HL-60 (cell line): ENCODE measurements around the gene HDAC9.

Source experiments
- DNase-seq, 2 experiments: peaks; one replicate each; pipeline ENCODE4 v3.0.0-alpha.2; 2010 to 2020; ENCODE audit warnings: low read depth in 1 of 2, low spot score in 1 of 2
- H3K27ac ChIP-seq: fragments of 250-450 bp; sonication (Bioruptor Pico); replicated peaks from 2 replicates; pipeline ENCODE4 v1.5.1; 2020; ENCODE audit warnings: mild to moderate bottlenecking, moderate library complexity
- H3K27me3 ChIP-seq: fragments of 250-450 bp; sonication (Bioruptor Pico); 2 replicates; pipeline ENCODE4 v1.5.1; 2021; ENCODE audit warnings: mild to moderate bottlenecking, moderate library complexity; ENCODE audit not compliant: insufficient read depth, poor library complexity, severe bottlenecking
- H3K4me3 ChIP-seq: replicated peaks from 2 replicates; pipeline ENCODE4 v1.5.1; 2011; ENCODE audit warnings: mild to moderate bottlenecking, control low read depth, low read length; ENCODE audit not compliant: insufficient read depth
- GABPA ChIP-seq: IDR thresholded peaks from 2 replicates; pipeline ENCODE4 v1.6.1; 2012; ENCODE audit warnings: low read depth
- POLR2AphosphoS5 ChIP-seq: IDR thresholded peaks from 2 replicates; pipeline ENCODE4 v1.6.1; 2012; ENCODE audit warnings: low read depth
- SPI1 ChIP-seq: IDR thresholded peaks from 2 replicates; pipeline ENCODE4 v1.6.1; 2012; ENCODE audit warnings: low read depth, mild to moderate bottlenecking, borderline replicate concordance
- TF ChIP-seq, protein P1 (sequence below): IDR thresholded peaks from one replicate; pipeline ENCODE4 v1.5.1; 2011; ENCODE audit warnings: low read length, control low read depth, inconsistent platforms; ENCODE audit not compliant: insufficient read depth
- TF ChIP-seq, protein P2 (sequence below): IDR thresholded peaks from 2 replicates; pipeline ENCODE4 v1.6.1; 2012; ENCODE audit warnings: low read depth; ENCODE audit not compliant: insufficient replicate concordance

The HDAC9 gene

DNA sequence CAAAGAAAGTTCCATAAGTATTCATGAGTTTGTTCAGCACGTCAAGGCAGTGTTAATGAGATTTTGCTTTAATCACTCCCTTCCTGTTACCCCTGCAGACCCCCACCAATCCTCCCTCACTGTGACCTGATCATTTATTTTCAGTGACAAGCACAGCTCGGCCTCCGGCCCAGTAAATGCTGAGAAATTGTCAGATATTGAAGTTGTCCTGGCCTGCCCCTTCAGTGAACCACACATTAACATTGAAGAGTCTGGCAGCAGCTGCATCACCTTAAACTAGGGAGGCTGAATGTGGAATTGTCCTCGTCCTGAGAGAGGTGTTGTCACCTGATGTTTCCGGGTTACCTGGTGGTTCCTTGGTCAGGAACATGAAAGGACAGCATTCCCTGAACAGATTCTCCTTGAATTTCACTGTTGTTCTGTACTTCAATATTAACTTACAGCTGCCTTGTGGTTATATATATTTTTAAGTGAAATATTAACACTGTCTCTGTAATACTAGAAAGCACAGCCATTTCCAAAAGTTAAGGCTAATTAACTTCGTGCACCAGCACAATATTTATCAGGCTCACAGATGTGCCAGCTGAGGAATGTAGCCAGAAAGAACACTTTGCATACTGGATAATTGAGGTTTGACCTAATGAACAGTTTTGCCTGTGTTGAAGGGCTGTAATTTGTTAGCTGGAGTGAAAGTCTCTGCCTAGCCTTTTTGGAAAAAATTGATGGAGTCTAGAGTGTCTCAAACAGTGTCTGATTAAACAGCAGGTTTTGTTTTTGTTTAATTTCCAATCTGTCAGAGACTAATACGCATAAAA is 265.3 kb downstream of the HDAC9 start:
- H3K27me3 ChIP-seq = no peaks in the 10 kb centered on the region
- TF ChIP-seq SPI1 = no peak
- no peak for TF ChIP-seq POLR2AphosphoS5
- TF ChIP-seq, protein P1, sequence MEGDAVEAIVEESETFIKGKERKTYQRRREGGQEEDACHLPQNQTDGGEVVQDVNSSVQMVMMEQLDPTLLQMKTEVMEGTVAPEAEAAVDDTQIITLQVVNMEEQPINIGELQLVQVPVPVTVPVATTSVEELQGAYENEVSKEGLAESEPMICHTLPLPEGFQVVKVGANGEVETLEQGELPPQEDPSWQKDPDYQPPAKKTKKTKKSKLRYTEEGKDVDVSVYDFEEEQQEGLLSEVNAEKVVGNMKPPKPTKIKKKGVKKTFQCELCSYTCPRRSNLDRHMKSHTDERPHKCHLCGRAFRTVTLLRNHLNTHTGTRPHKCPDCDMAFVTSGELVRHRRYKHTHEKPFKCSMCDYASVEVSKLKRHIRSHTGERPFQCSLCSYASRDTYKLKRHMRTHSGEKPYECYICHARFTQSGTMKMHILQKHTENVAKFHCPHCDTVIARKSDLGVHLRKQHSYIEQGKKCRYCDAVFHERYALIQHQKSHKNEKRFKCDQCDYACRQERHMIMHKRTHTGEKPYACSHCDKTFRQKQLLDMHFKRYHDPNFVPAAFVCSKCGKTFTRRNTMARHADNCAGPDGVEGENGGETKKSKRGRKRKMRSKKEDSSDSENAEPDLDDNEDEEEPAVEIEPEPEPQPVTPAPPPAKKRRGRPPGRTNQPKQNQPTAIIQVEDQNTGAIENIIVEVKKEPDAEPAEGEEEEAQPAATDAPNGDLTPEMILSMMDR = no peak
- TF ChIP-seq GABPA = no peak
- TF ChIP-seq, protein P2, sequence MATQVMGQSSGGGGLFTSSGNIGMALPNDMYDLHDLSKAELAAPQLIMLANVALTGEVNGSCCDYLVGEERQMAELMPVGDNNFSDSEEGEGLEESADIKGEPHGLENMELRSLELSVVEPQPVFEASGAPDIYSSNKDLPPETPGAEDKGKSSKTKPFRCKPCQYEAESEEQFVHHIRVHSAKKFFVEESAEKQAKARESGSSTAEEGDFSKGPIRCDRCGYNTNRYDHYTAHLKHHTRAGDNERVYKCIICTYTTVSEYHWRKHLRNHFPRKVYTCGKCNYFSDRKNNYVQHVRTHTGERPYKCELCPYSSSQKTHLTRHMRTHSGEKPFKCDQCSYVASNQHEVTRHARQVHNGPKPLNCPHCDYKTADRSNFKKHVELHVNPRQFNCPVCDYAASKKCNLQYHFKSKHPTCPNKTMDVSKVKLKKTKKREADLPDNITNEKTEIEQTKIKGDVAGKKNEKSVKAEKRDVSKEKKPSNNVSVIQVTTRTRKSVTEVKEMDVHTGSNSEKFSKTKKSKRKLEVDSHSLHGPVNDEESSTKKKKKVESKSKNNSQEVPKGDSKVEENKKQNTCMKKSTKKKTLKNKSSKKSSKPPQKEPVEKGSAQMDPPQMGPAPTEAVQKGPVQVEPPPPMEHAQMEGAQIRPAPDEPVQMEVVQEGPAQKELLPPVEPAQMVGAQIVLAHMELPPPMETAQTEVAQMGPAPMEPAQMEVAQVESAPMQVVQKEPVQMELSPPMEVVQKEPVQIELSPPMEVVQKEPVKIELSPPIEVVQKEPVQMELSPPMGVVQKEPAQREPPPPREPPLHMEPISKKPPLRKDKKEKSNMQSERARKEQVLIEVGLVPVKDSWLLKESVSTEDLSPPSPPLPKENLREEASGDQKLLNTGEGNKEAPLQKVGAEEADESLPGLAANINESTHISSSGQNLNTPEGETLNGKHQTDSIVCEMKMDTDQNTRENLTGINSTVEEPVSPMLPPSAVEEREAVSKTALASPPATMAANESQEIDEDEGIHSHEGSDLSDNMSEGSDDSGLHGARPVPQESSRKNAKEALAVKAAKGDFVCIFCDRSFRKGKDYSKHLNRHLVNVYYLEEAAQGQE = no peak
- H3K27ac ChIP-seq = no peak overlapping the region
- no peak overlapping the region for H3K4me3 ChIP-seq
- DNase-seq = no peak

DNA sequence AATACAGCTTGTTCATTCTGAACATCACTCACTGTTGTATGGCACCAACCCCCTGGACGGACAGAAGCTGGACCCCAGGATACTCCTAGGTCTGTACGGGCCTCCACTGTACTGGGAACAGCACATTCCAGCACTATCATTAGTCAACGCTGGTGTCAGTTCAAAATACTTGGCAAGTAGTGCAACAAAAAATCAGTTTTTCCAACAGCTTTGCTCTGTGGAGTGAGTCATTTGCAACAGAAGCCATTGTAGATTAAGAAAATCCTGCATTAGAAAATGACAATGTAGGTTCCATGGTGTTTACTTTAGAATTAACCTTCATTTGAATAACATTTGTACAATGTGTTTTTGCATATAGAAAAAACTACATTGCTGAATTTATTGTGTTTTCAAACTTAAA is 266.6 kb downstream of the HDAC9 start:
- Histone ChIP-seq H3K27ac (no peak overlapping the region), H3K4me3 (no peak overlapping the region), H3K27me3 (no peaks in the 10 kb centered on the region)
- DNase-seq = no peak
- TF ChIP-seq SPI1 (no peak), GABPA (no peak)
- TF ChIP-seq, protein P1 = no peak
- TF ChIP-seq, protein P2 = no peak

DNA sequence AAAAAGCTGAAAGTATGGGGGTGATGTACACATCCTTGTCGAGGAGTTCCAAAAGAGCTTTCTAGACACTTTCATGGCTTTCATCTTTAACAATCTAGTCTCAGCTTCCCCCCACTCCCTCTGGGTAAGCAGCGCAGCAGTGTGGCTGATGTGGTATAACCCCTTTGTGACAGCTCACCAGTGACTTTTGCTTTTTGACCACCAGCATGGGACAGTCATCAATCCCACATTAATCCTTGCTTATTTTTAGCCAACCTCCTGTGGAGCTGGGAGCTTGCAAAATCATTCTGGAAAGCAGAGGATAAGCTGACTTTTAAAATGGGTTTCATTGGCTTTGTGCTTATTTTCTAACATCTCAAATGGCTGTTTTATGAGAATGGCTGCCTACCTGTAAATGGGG is 272.7 kb downstream of the HDAC9 start:
- DNase-seq = no peak
- Histone ChIP-seq H3K27ac (no peak overlapping the region), H3K27me3 (no peaks in the 10 kb centered on the region), H3K4me3 (no peak overlapping the region)
- TF ChIP-seq POLR2AphosphoS5 = no peak
- TF ChIP-seq, protein P2 = no peak
- TF ChIP-seq SPI1 = no peak
- TF ChIP-seq, protein P1 = no peak
- no peak for TF ChIP-seq GABPA
